ENCODE measurements around the gene NCOA5.
"Not testable (repeated sequence)": the region's sequence is repeated elsewhere in the genome, so short reads cannot be mapped to it uniquely, and the experiment has no call there.

The NCOA5 gene

DNA sequence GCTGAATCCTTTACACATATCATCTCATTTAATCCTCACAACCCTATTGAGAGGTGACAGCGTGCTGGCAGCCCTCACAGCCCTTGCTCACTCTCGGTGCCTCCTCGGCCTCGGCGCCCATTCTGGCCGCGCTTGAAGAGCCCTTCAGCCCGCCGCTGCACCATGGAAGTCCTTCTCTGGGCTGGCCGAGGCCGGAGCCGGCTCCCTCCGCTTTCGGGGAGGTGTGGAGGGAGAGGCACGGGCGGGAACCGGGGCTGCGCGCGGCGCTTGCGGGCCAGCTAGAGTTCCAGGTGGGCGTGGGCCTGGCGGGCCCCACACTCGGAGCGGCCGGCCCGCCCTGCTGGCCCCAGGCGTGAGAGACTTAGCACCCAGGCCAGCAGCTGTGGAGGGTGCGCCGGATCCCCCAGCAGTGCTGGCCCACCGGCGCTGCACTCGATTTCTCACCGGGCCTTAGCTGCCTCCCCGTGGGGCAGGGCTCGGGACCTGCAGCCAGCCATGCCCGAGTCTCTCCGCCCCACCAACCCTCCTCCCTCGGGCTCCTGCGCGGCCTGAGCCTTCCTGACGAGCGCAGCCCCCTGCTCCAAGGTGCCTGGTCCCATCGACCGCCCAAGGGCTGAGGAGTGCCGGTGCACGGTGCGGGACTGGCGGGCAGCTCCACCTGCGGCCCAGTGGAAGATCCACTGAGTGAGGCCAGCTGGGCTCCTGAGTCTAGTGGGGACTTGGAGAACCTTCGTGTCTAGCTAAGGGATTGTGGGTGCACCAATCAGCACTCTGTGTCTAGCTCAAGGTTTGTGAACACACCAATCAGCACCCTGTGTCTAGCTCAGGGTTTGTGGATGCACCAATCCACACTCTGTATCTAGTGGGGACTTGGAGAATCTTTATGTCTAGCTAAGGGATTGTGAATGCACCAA is 2.1 kb upstream of the NCOA5 start:
- not testable (repeated sequence) for DNase-seq (ENCODE audit: low spot score)

DNA sequence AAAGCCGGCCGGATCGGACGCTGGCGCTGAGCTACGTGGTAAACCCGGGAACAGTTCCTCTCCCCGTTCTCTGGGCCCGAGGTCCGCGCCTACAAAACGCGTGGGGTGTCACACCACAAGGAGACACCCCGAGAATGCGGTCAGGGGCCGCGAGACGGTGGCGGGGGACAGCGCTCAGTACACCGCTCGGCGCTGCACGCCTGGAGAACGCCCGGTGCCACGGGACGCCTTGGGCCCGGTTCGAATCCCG is 670 bp downstream of the NCOA5 start:
- no peak for DNase-seq (ENCODE audit: low spot score)

- peak; percentile 9 for DNase-seq (ENCODE audit: low spot score)
Observed at GRCh38 chr20:46088409-46089166, 1.2 kb downstream of the NCOA5 start.

GRCh38 chr20:46087161-46087560 is 2.6 kb downstream of the NCOA5 start:
- DNase-seq (ENCODE audit: low spot score): no peak

- peak; percentile 67 for DNase-seq (ENCODE audit: low spot score)
Observed at GRCh38 chr20:46085179-46085851, 4.4 kb downstream of the NCOA5 start.

GRCh38 chr20:46084805-46085178 is 5.0 kb downstream of the NCOA5 start:
- no peak for DNase-seq (ENCODE audit: low spot score)

DNA sequence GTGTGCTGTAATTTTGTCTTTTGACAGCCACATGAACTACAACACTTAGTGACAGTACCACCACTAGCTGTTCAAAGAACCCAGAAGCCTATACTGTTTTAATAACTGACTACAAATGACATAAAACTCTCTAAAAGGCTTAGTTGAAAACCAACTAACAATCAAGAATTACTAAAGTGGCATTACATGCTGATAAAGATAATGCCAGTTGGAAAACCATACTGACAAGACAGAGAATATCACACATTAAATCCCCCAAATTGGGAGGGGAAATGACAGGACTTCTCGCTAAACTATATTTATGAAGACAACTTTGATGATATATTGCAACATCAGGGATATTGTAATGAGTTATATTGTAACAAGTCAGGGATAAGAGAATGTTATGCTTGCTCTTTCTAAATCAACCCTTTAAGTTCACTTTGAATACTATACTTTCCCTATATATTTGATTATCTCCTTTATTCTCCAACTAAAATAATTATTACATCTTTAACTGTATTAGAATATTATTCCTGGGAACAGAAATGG is 6.2 kb downstream of the NCOA5 start:
- DNase-seq (ENCODE audit: low spot score): no peak

GRCh38 chr20:46083101-46083500 is 6.7 kb downstream of the NCOA5 start:
- DNase-seq (ENCODE audit: low spot score): no peak

DNA sequence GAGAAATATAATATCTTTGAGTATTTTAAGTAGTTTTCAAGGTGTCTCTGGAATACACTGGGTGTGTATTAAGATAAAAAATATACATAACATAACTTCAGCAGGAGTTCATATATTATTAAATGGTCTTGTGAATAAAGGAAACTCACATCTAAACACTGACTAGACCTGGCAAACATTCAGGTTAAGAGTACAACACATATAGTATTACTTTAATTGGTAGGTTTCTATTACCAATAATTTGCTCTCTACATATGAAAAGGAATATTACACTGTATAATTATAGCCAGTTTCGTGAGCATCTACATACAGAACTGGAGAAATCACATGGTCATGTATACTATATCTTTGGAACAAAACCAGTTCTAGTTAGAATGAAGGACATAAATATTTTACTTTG is 8.7 kb downstream of the NCOA5 start:
- DNase-seq (ENCODE audit: low spot score): no peak

DNA sequence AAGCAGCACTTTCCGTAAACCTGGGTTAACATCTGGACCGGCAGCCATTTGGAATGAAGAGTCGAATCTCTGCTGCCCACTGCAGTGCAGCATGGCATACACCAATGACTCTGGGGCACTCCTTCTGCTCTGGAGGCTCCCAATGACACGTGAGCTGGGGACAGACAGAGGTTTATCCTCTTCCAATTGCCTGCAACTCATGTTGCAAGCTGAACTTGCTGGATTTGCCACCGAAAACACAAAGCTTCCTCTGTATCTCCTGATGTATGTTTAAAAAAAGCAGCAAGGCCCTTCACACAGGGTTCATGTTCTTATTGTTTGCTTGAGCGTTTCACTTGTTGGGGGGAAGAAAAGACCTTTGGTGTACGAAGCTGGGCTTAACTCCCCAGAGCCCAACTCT is 10.8 kb downstream of the NCOA5 start:
- DNase-seq (ENCODE audit: low spot score): no peak

- DNase-seq (ENCODE audit: low spot score): no peak
Observed at GRCh38 chr20:46077642-46078305, 12.0 kb downstream of the NCOA5 start.

DNA sequence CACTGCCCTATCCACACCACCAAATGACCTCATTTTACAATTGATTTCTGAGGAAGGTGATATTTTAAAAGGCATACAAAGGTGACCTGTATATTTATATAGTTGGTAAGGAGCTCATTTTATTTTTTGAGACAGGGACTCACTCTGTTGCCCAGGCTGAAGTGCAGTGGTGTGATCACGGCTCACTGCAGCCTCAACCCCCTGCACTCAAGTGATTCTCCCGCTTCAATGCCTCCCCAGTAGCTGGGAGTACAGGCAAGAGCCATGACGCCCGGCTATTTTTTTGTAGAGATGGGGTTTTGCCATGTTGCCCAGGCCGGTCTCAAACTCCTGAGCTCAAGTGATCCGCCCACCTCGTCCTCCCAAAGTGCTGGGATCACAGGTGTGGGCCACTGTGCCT is 13.0 kb downstream of the NCOA5 start:
- DNase-seq (ENCODE audit: low spot score): no peak

DNA sequence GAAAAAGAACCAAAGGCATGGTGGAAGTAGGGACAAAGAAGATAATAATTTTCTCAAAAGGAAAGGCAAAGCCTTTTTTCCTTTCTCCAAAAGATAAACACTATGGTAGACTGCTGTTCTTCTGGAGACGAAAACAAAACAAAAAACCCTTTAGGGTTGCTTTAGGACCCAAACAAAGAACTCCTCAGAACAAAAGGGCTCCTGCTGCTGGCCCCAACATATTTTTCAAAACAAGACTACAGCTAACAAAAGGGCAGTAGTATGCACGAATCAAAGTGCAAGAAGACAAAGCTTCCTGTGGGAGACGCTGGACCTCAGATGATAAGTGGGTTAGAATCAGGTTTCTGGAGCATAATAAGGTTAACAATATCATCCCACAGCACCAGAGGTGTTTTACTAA is 15.8 kb downstream of the NCOA5 start:
- no peak for DNase-seq (ENCODE audit: low spot score)

GRCh38 chr20:46073443-46073842 is 16.3 kb downstream of the NCOA5 start:
- no peak for DNase-seq (ENCODE audit: low spot score)

GRCh38 chr20:46073024-46073423 is 16.7 kb downstream of the NCOA5 start:
- DNase-seq (ENCODE audit: low spot score): no peak

DNA sequence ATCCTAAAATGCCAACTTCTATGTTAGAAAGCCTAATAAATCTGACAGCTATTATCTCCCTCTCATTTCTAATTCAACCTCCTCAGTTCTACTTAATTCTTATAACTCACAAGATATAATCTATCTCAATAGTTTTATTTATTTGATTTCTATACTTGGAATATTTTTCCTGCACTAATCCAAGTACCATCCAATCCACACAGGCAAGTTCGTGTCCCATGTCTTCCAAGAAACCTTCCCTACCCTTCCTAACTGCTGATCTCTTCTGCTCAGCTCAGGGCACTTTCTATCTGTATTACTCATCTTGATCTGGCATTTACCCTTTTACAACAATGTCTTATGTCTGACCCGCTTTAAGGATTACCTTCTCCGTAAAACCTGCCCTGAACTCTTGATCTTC is 18.2 kb downstream of the NCOA5 start:
- no peak for DNase-seq (ENCODE audit: low spot score)

DNA sequence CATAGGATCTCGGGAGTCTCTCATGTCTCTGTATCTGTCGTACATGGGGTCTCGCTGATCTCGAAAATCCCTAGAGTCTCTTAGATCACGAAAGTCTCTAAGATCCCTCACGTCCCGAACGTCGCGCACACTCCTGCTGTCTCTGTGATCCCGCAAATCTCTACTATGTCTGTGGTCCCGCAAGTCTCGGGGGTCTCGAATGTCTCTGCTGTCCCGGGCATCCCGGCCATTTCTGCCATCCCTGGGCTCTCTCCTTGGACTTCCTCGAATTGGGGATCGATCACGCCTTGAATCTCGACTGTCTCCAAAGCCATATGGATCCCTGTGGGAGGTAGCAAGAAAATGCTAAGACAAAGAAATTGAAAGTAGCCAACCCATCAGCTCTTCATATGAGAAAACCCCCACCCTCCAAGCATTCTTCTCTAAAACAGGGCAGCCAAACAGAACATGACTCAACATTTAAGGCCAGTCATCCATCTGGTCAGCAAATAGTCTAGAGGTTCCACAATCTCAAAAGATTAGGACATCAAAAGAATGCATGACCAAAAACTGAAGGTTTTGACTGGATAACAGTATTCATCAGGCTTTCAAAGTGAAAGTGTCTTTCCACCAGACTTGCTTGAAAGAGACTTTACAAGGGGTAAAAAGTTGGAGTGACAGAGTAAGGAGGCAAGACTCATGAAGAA is 19.4 kb downstream of the NCOA5 start:
- no peak for DNase-seq (ENCODE audit: low spot score)

DNA sequence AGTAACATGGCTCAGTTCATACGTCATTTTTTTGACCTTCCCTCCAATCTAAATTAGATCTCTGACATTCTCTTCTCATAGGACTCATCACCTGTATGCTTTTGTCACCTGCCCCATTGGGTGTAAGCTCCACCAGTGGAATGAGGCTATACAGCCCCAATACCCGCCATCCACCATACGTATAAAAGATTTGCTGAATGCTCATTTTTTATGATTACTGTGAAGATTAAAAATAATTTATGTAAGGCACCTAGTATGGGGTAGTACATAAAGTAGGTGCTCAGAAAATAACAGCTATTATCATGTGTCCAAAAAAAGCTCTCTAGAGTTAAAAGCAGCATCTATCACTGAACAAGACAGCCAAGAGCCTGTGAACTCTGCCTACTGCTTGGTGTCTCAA is 24.1 kb downstream of the NCOA5 start:
- no peak for DNase-seq (ENCODE audit: low spot score)

GRCh38 chr20:46065006-46065405 is 24.8 kb downstream of the NCOA5 start:
- DNase-seq (ENCODE audit: low spot score): no peak

DNA sequence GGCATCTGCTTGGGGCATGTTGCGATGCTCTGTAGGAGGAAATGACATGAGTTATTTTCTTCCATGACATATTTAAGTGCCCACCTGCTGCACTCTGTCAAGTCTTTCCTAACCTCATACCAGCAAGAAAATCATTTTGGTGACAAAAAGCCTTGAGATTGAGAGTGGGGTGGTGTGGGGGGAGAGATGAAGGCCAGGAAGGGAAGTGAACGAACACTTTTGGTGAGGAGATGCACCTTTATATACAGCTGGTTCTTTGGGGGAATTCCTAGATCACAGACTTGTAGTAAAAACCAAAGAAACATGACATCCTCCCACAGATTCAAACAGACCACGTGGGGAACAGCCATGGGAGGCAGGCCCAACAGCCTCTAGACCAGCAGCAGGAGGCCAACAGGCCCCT is 26.1 kb downstream of the NCOA5 start:
- no peak for DNase-seq (ENCODE audit: low spot score)

- no peak for DNase-seq (ENCODE audit: low spot score)
Observed at GRCh38 chr20:46063151-46063550, 26.6 kb downstream of the NCOA5 start.

- DNase-seq (ENCODE audit: low spot score): no peak
Observed at GRCh38 chr20:46062621-46063020, 27.1 kb downstream of the NCOA5 start.

Data from LoVo (cell line).